NK-92 (cell line): ENCODE measurements around the gene LOXL3.

ENCODE experiments used
- DNase-seq: peaks from one replicate; lab custom pipeline; 2025; ENCODE audit not compliant: unreplicated experiment; lab: John Stamatoyannopoulos, UW

LOXL3 gene

DNA sequence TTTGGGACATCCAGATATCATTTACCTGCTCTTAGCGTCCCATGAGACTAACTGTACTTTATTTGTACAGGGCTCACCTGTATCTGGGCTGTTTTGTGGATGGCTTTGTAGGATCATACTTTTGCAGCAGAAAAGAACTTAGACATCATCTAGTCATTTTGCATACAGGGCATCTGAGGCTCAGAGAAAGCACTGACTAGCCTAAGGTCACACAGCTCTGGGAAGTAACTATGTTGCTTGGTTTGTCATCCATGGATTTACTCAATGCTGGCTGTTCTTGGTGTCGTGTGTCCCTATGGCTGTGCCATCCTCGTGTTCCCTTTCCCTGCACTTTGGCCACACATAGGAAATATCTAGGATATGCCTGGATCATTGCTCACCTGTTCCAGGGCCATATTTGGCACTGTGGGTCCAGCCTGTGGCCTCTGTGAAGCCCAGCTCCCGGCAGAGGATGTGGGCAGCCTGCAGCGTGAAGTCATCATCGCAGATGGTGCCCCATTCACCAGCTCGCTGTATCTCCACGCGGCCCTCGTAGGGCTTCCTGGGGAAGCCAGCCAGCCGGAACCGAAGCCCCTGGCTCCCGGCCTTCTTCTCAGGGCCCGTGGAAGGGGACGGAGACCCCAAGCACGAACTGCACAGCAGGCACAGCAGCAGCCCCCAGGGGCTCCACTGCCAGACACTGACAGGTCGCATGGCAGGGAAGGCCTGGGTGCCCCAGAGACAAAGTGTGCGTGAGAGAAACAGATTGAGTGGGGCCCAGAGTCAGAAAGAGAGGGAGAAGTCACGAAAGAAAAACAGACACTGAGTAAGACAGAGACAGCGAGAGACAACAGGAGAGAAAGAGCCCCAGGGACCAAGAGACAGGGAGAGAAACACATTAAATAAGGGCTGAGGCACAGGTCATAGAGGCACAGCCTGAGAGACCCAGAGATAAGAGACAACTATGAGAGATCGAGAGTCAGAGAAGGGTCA, 1.5 kb downstream of the LOXL3 start:
- no peak for DNase-seq

DNA sequence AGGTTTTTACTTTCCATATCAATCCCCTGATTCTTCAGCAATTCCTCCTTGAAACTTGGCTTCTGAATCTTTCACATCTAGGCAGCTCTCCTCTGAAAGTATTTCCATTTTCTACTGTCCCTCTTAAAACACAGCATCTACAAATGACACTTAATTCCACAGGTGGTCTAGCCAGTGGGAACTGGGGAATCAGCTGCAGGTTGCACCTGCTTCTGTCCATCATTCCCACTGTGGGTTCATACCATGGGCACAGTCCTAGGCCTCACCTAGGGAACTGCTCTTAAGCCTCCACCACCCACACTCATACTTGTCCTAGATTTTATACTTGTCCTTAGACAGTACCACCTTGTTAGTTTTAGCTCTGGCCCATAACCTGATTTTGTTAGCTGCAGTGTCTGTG, 2.2 kb downstream of the LOXL3 start:
- DNase-seq, result no peak

DNA sequence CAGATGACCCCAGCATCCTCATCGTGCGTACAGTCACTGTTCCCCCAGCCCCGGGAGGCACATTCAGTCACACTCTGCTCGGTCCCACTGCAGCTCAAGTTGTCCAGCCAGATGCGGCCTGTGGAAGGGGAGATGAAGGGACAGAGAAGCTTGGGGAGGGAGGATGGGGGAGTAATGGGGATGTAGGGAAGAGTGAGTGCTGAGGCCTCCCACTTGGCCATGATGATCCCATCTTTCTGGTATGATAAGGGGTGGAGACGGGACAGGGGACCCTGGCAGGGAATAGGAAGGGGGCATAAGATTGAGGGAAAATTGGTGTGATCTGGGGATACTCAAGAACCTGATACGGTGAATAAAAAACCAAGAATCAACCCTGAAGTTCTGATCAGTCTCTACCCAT, 3.5 kb downstream of the LOXL3 start:
- no peak for DNase-seq

DNA sequence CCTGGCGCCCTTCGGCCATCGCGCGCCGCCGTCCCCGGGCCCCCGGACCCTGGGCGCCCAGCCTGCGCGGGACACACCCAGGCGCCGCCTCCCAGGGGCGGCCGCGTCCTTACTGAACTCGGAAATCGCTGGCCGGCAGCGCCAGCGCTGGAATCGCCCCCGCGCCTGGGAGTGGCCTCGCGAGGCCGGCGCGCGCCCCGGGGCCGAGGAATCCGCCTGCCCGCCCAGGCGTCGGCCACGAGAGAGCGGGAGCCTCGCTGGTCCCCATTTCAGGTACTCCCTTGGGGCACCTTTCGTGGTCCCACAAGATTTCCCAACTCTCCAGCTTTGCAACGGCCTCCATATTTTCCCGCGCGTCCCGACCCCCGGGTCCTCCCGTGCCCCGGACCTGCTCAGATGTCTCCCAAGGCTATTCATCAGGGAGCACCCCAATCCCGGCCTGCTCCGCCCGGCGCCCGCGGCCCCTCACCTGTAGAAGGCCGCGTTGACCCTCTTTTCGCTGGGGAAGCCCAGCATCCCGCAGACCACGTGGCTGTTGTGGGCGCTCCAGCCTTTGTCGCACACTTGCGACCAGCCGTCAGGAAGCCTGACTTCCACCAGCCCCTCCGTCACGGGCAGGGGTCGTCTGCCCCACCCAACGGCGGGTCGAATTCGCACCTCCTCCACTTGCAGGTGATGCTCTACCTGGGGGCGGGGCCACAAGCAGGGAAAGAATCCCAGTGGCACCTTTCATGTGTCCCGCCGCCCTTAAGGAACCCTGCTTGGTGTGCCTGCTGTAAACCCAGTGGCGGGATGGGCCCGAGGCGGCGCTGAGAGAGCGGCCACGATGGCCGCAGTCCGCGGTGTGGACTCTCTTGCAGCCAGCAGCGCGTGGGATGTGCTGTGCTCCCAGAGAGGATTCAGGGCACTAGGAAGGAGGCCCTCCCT, 4.6 kb downstream of the LOXL3 start:
- DNase-seq, result no peak

DNA sequence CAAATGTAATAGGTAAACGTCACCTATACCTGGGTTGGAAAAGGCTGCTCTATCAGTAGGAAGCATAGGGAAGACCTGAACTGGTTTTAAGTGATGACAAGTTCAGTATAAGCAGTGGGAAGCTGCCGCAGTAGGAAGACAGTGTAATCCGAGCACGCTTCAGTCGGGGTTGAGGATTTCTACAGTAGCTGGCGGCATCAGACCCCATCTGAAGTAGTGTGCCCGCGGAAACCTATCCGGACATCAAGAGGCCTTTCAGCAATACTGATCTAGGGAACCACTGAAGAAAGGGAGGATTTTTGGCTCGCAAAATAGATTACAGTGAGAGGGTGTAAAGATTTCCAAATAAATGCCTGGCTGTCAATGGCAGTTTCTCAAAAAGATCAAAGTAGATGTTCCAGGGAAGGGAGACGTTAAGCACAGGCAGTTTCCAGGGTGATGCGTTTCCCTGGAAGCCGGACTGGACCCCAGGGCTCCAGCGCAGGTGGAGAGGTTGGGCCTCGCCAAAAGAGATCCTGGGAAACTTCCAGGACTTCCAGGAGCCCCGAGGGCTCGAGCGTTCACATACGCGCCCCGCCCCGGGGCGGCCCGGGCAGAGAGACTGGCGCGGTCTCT, 5.3 kb downstream of the LOXL3 start:
- no peak for DNase-seq

DNA sequence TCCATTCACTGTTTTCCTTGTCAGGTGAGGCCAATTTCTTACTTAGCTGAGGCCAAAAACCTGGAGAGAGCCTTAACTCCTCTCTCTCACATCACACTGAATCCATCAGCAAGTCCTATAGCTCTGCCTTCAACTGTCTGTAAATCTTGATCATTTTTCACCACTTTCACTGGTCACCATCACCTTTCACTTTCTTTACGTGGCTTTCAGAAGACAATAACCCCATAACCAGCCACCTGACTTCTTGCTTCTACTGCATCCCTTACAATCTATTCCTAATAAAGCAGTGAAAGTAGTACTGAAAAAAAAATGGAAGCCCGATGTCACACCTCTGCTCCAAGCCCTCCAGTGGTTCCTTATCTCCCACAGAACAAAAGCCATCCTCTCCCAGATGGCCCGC, 7.7 kb downstream of the LOXL3 start:
- no peak for DNase-seq

DNA sequence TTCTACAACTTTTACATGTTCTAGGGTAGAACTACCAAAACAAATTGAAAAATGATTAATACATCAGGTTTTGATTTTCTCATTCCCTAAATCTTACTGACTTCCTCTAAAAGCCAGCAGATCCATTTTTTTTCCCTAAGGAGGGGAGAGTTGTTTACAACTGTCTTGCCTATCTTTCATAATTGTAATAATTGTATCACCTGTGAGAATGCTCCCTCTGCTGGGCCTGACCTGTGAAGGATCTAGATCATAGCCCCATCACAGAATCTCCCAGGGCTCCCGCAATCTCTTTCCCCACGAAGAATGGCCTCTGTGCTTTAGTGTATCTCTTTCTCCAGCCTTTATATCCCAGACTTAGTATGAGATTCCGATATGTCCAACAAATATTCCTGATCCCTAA, 9.1 kb downstream of the LOXL3 start:
- no peak for DNase-seq

DNA sequence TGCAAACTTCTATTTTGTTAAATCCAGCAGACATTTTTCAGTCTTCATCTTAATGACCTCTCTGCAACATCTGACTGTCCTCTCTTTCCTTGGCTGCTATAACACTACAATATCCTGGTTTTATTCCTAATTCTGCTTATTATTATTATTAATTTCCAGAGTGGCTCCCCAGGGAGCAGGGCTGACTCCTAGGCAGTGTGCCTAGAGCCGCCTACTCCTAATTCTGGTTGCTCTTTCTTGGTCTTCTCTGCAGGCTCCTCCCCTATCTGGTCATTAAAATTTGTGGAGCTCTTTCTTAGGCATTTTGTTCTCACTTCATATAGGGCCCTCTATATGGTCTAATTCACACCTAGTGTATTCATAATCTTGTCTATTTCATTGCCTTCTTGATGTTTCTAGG, 10.8 kb downstream of the LOXL3 start:
- no peak for DNase-seq

DNA sequence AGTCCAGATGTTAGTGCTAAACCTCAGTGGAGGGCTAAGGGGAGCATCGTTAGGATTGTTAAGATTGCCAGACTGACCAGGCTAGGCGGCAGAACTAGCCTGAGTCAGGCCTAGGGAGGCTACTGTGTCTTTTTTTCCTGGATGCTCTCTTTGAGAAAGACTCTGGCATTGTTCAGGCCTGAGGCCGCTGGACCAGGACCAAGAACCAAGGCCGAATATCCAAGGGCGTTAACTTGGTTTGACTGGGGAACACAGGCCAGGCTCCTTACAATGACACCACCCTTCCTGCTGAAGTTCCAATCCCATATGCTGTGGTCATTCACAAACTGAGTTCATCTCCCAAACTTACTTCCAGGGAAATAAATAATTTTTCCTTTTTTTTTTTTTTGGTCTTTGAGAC, 13.5 kb downstream of the LOXL3 start:
- no peak for DNase-seq

DNA sequence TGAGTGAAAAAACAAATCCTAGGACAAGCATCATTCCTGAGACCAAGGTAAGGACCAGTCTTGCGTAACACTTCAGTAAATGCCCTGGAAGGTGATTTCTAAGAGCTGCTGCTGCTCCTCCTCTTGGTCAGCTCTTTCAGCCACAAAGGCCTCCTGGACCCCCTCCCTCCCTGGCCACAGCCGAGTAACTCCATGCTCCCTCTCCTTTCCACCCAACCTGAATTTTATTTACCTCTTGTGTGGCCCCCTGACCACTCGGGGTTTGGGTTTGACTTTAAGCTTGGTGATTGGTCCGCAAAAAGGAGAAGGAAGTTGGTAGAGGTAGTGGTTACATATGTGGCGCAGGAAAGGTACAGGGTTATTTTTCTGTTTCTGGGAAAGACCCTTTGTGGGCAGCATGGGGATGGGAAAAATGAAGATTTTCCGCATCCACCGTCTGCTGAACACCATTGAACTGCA, 14.8 kb downstream of the LOXL3 start:
- no peak for DNase-seq

DNA sequence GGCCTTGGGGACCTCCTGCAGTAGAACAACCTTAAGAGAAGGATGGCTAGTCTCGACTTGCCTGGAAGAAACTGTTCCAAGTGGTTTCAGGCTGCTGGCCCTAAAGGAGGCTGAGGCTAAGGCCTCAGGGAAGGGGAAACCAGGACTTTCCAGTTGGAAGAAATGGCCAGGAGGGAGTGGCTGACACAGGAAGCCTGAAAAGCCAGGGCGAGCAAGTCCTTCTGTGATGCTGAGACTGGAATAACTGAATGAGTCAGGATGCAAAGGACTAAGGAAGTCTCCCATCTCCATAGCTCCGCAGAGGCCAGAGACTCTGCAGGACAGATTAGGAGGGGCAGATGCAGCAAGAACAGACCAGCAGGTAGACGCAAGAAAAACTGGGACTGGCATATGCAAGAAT, 16.6 kb downstream of the LOXL3 start:
- DNase-seq, result no peak

DNA sequence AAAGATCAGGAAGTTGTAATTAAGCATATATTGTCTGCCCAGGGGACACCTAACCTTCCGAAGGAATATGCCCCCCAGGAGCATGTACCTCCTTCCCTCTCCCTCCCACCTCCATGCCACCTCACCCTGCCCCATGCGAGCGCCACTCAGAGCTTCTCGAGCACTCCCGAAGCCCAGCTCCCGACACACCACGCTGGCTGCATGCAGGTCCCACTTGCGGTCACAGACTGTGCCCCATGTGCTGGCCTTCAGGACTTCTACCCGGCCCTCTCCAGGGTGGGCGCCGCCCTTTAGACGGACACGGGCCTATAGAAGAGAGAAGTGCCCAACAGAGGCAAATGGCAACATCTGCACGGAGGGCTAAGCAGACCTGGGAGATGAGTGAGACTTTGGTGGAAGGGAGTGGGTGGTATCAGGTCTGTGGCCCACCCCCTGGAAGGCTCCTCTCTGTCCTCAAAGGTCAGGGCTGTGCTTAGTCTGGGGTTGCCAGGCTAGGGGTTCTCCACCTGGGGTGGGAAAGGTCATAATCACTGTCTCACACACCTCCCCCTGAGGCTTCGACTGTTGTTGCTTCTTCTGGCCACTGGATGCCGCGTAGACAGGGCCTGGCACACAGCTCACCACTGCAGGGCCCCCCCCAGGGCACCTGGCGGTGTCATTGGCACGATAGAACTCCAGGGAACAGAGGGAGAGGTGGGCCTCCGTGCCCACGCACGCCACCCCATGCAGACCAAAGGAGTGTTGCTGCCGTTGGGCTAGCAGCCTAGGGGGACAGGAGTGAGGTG, 17.4 kb downstream of the LOXL3 start:
- DNase-seq, result no peak

DNA sequence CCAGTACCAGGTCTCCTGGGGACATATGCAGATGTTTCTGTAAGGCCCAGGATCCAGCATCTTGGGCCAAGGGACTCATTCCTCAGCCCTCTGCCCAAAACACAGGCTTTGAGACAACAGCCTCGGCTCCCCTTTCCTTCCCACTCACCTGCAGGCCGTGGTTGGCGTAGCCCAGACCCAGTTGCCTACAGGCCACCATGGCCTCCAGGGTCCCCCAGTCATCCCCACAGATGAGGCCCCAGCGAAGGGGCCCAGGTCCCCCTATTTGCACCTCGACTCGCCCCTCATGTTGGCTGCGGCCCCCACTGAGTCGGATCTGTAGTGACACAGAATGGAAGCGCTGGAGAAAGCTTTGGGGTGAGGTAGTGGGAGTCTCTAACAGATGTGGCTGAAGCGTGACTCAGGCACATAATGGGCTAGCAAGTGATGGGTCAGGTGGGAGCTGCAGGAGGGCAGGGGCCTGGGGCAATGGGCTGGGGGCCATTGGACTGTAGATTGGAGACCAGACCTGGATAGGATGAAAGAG, 18.2 kb downstream of the LOXL3 start:
- DNase-seq, result no peak

DNA sequence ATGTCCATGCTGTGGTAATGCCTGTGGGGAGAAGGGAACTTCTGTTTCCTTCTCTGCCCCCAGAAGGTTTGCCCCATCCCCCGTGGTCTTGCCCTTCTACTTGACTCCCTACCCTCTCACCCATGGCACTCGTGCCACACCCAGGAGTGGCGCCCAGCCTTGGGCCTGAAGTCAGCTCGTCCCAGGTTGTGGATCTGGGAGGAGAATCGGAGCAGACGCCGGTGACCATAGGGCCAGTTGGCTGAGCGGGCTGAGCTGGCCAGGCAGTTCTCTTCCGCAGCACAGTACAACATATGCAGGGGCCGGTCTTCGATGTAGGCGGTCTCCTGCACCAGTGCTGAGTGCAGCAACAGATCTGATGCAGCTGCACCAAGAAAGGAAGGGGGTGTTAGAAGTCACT, 19.3 kb downstream of the LOXL3 start:
- no peak for DNase-seq

DNA sequence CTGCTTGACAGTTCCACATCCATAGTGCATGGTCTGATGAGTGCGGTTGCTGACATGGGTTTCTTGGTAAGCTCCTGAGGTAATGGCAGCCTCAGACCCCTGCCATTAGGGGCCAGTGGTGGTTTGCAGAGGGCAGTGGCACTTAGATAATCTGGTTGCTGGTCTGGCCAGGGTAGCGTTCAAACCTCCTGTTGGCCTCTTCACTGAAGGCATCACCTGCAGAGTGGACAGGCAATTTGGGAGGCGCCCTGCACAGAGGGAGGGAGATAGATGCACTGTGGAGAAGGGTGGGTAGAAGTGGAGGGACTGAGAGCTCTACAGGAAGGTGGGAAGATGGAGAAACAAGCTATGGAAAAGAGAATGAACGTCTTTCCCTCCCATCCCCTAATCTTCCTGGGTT, 20.3 kb downstream of the LOXL3 start:
- no peak for DNase-seq

DNA sequence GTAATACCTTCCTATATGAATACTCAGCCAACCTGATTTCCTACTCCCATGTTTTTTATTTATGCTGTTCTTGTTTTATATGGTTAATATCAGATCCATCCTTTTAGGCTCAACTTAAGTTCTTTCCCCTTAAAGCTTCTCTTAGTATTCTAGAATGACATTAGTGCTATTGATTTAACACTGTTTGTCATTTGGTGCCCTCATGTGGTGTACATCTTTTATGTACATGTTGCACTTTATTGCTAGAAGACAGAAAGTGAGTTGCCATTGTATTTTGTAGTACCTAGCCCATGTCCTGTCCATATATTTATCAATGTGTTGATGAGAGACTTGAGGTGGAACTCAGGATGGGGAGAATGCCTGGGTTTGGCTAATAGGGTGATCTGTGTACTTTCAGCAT, 21.5 kb downstream of the LOXL3 start:
- DNase-seq, result no peak

DNA sequence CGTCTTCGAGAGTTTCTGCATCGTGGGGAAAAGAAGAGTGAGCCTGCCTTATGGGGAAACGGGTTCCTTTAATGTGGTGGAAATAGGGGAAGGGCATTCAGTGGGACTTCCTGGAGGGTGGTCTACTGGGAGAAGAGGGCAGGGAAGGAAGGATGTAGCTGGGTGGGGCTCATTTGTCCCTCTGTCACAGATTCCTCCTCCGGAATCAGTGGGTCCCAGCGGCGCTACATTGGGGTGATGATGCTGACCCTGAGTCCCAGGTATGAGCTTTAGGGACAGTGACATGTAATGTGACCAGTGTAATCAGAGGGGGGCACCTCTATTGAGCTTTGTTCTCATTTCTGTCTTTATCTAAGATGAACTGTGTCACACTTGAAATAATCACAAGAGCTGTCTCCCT, 22.1 kb downstream of the LOXL3 start:
- DNase-seq, result no peak

DNA sequence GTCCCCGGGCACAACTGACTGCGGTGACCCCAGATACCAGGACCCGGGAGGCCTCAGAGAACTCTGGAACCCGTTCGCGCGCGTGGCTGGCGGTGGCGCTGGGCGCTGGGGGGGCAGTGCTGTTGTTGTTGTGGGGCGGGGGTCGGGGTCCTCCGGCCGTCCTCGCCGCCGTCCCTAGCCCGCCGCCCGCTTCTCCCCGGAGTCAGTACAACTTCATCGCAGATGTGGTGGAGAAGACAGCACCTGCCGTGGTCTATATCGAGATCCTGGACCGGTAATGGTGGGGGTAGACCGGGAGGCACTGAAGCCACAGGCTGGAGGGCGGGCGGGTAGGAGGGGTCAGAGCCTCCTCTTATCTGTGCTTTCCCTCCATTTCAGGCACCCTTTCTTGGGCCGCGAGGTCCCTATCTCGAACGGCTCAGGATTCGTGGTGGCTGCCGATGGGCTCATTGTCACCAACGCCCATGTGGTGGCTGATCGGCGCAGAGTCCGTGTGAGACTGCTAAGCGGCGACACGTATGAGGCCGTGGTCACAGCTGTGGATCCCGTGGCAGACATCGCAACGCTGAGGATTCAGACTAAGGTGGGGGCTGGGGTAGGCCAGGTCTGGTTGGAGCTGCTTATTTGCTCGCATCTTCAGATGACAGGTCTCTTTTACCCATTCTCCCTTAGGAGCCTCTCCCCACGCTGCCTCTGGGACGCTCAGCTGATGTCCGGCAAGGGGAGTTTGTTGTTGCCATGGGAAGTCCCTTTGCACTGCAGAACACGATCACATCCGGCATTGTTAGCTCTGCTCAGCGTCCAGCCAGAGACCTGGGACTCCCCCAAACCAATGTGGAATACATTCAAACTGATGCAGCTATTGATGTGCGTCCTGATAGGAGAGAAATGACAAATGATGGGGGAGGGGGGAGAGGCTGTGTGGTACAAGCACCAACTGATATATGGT, 23.2 kb downstream of the LOXL3 start:
- no peak for DNase-seq
